HEK293 (cell line): ENCODE results near the gene CALM3.

ENCODE experiments used
- CTCF ChIP-seq: fragments of 450-650 bp; formaldehyde crosslinking; IDR thresholded peaks from 2 replicates; pipeline ENCODE4 v1.5.1; 2016; ENCODE audit warnings: missing biosample characterization, missing genetic modification characterization
- REST ChIP-seq: fragments of 450-650 bp; formaldehyde crosslinking; IDR thresholded peaks from 2 replicates; pipeline ENCODE4 v1.5.1; 2016; ENCODE audit warnings: missing biosample characterization, missing genetic modification characterization
- ZNF175 ChIP-seq: fragments of 450-650 bp; formaldehyde crosslinking; IDR thresholded peaks from 2 replicates; pipeline ENCODE4 v1.5.1; 2016; ENCODE audit warnings: missing biosample characterization, missing genetic modification characterization
- ZNF335 ChIP-seq: fragments of 450-650 bp; formaldehyde crosslinking; conservative IDR thresholded peaks from 2 replicates; pipeline ENCODE4 v1.5.1; 2016; ENCODE audit warnings: missing biosample characterization, missing genetic modification characterization

GRCh38 chr19:46639358-46640182, 38.4 kb downstream of the CALM3 start:
- TF ChIP-seq CTCF, result no peak
- TF ChIP-seq REST (tag by site-specific recombination), result no peak; the same call in 1 of the 2 replicates
- peak; percentile 98 for TF ChIP-seq ZNF335
- no peak for TF ChIP-seq ZNF175 (tag by site-specific recombination)
